Gastroesophageal sphincter (tissue), 4 donors: ENCODE measurements around the gene BMERB1. TPM values are rescaled to one million over a fixed set of nuclear protein-coding genes. Genes with fewer than 3 reads are reported as not detected.
"Not testable (repeated sequence)": the region's sequence is repeated elsewhere in the genome, so short reads cannot be mapped to it uniquely, and the experiment has no call there.

Source experiments
- ATAC-seq: fragments of 150-250 bp; one replicate; pipeline ENCODE4 v1.9.1; 2016; ENCODE audit warnings: mild to moderate bottlenecking, moderate library complexity
- H3K27ac ChIP-seq, 4 donors: fragments of 200-600 bp; sonication (generic) in 3 of 4; 1 replicate in 3 of 4; 2 replicates in 1 of 4; pipeline ENCODE4 v1.5.1; 2016 to 2019
- H3K27me3 ChIP-seq: fragments of 200-600 bp; sonication (generic); one replicate; pipeline ENCODE4 v1.5.1; 2019
- H3K36me3 ChIP-seq, 2 donors: fragments of 200-600 bp; sonication (generic); one replicate each; pipeline ENCODE4 v1.5.1; 2019; ENCODE audit warnings: control low read depth in 1 of 2
- H3K4me1 ChIP-seq, 3 donors: fragments of 200-600 bp; sonication (generic); 1 replicate in 2 of 3; 2 replicates in 1 of 3; pipeline ENCODE4 v1.5.1; 2016 to 2019; ENCODE audit warnings: control low read depth in 2 of 3
- H3K4me3 ChIP-seq, 2 donors: fragments of 200-600 bp; sonication (generic); one replicate each; pipeline ENCODE4 v1.5.1; 2019; ENCODE audit warnings: mild to moderate bottlenecking in 1 of 2, moderate library complexity in 1 of 2
- H3K9me3 ChIP-seq, 3 donors: fragments of 200-600 bp; sonication (generic); one replicate each; pipeline ENCODE4 v1.5.1; 2017 to 2019; ENCODE audit warnings: control low read depth in 2 of 3
- EP300 ChIP-seq: sonication (generic); formaldehyde crosslinking; IDR thresholded peaks from one replicate; pipeline ENCODE4 v1.6.1; 2017; ENCODE audit warnings: antibody characterized with exemption, mild to moderate bottlenecking
- POLR2A ChIP-seq, 2 donors: fragments of 450-650 bp; IDR thresholded peaks; one replicate each; pipeline ENCODE4 v1.6.1; 2017; ENCODE audit warnings: antibody characterized with exemption in 2 of 2, mild to moderate bottlenecking in 2 of 2, moderate library complexity in 1 of 2
- POLR2AphosphoS5 ChIP-seq: sonication (generic); formaldehyde crosslinking; IDR thresholded peaks from one replicate; pipeline ENCODE4 v1.6.1; 2017; ENCODE audit warnings: antibody characterized with exemption
- WGBS, 2 donors: methylation state at CpG; one replicate each; pipeline ENCODE4 v1.1.5; 2018; ENCODE audit warnings: low coverage in 1 of 2; 5-methylcytosine and 5-hydroxymethylcytosine counted together
- total RNA-seq, 4 donors: library from RNA; depleted of rRNA; stranded (reverse); fragments of >200 nt; gene quantifications; one replicate each; pipeline ENCODE4 v1.1.0, GENCODE V29; 2016
- TF ChIP-seq, protein P1 (sequence below), 4 experiments: fragments of 200-600 bp in 2 of 4; fragments of 450-650 bp in 2 of 4; sonication (generic) in 1 of 4; IDR thresholded peaks; one replicate each; pipeline ENCODE4 v1.5.1; 2017 to 2019; ENCODE audit warnings: antibody characterized with exemption in 4 of 4, mild to moderate bottlenecking in 2 of 4, moderate library complexity in 2 of 4

The BMERB1 gene
- total RNA-seq, 4 donors from 2014 or later: 84.5 to 135 (median 101) TPM

DNA sequence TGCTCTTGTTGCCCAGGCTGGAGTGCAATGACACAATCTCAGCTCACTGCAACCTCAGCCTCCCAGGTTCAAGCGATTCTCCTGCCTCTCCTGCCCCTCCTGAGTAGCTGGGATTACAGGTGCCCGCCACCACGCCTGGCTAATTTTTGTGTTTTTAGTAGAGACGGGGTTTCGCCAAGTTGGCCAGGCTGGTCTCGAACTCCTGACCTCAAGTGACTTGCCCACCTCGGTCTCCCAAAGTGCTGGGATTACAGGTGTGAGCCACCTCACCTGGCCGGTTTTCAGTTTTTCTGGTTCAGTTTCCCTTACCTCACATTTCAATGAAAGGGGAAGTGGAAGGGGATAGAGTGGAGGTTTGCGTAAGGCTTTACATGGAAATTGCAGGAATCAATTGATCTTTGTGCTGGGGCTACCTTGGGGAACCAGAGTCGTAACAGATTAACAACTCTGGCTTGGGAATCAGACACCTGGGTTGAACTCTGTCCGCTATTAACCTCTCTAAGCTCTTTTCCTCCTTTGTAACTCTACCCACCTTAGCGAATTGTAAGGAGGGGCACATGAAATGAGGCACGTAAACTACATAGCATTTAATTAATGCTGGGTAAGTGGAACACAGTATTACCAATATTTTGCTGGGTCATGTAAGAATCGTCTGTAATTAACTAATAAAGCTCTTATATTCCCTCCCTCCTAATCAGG lies 35.6 kb upstream of the BMERB1 start:
- H3K27me3 ChIP-seq: no peaks in the 10 kb centered on the region
- H3K4me1 ChIP-seq: peaks cover 0 to 20% (median 0%) of the 10 kb centered on the region in 3 donors
- WGBS, 2 donors: 65 to 82% methylated on average over 5 to 12 of the region's 14 CpGs
- peaks cover 0 to 21% of the 10 kb centered on the region in 2 donors for H3K36me3 ChIP-seq
- H3K9me3 ChIP-seq: no peaks in the 10 kb centered on the region
- no peak for ATAC-seq
- H3K4me3 ChIP-seq: no peak overlapping the region
- TF ChIP-seq POLR2A (IDR thresholded peaks at IDR 0.05) (no peak), POLR2AphosphoS5 (no peak), EP300 (no peak)
- TF ChIP-seq, protein P1, sequence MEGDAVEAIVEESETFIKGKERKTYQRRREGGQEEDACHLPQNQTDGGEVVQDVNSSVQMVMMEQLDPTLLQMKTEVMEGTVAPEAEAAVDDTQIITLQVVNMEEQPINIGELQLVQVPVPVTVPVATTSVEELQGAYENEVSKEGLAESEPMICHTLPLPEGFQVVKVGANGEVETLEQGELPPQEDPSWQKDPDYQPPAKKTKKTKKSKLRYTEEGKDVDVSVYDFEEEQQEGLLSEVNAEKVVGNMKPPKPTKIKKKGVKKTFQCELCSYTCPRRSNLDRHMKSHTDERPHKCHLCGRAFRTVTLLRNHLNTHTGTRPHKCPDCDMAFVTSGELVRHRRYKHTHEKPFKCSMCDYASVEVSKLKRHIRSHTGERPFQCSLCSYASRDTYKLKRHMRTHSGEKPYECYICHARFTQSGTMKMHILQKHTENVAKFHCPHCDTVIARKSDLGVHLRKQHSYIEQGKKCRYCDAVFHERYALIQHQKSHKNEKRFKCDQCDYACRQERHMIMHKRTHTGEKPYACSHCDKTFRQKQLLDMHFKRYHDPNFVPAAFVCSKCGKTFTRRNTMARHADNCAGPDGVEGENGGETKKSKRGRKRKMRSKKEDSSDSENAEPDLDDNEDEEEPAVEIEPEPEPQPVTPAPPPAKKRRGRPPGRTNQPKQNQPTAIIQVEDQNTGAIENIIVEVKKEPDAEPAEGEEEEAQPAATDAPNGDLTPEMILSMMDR (IDR thresholded peaks at IDR 0.05): no peak
- H3K27ac ChIP-seq: no peak overlapping the region

DNA sequence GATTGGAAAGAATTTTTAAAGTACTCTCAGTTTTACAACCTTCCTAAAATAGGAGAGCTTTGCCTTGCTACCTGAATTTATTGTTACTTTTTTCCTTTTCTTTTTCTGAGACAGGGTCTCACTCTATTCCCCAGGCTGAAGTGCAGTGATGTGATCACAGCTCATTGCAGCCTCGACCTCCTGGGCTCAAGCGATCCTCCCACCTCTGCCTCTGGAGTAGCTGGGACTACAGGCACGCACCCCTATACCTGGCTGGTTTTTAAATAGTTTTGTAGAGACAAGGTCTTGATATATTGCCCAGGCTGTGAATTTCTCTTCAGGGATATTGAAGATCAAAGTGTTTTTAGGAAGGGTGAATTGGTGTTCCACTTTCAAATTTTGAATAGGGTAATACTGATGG lies 35.1 kb upstream of the BMERB1 start:
- Histone ChIP-seq H3K27me3 (no peaks in the 10 kb centered on the region), H3K4me3 (no peak overlapping the region), H3K4me1 (peaks cover 0 to 25% (median 0%) of the 10 kb centered on the region in 3 donors), H3K27ac (no peak overlapping the region), H3K36me3 (peaks cover 0 to 25% of the 10 kb centered on the region in 2 donors), H3K9me3 (no peaks in the 10 kb centered on the region)
- ATAC-seq: no peak
- 90% methylated on average over 2 of the region's 3 CpGs; no CpG with 5 or more reads in 1 of the 2 donors for WGBS, 2 donors
- TF ChIP-seq POLR2AphosphoS5 (no peak), POLR2A (IDR thresholded peaks at IDR 0.05) (no peak), EP300 (no peak)
- TF ChIP-seq, protein P1 (IDR thresholded peaks at IDR 0.05): no peak

DNA sequence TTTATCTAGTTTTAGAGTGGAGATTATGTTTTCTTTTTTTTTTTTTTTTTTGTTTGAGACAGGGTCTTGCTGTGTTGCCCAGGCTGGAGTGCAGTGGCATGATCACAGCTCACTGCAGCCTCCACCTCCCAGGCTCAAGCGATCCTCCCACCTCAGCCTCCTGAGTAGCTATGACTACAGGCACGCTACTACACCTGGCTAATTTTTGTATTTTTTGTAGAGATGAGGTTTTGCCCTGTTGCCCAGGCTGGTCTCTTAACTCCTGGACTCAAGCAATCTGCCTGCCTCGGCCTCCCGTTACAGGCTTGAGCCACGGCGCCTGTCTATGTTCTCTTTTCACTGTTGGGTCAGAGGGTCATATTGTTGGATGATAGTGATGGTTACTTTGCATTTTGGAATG lies 34.1 kb upstream of the BMERB1 start:
- not testable (repeated sequence) for H3K9me3 ChIP-seq

DNA sequence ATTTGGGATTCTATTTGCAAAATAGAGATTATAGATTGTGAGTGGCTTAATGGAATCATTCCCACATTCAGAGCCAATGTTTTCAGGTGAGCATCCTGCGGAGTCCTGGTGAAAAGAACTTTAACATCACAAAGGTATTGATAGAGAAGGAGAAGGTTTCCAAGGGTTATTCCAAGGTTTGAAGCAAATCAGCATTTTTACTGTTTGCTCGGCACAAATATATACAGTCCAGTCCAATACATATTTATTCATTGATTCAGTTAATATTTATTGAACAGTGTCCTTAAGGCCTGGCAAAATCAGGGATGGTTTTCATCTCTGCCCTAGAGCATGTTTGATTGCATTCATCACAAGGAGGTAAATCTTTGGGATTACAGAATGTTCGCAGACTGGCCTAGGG lies 32.4 kb upstream of the BMERB1 start:
- Histone ChIP-seq H3K9me3 (no peaks in the 10 kb centered on the region), H3K4me1 (peaks cover 0 to 15% (median 0%) of the 10 kb centered on the region in 3 donors), H3K36me3 (peaks cover 0 to 25% of the 10 kb centered on the region in 2 donors), H3K27me3 (no peaks in the 10 kb centered on the region), H3K27ac (no peak overlapping the region), H3K4me3 (no peak overlapping the region)
- no peak for ATAC-seq
- 98 to 100% methylated on average over 1 to 3 of the region's 3 CpGs for WGBS, 2 donors
- TF ChIP-seq POLR2A (IDR thresholded peaks at IDR 0.05) (no peak), EP300 (no peak), POLR2AphosphoS5 (no peak)
- TF ChIP-seq, protein P1 (IDR thresholded peaks at IDR 0.05): no peak

More for the DNA sequence above, 34.1 kb upstream of the BMERB1 start:
- peaks cover 0 to 30% (median 0%) of the 10 kb centered on the region in 3 donors for H3K4me1 ChIP-seq
- not testable (repeated sequence) for H3K4me3 ChIP-seq, ATAC-seq, H3K27me3 ChIP-seq, H3K27ac ChIP-seq
- whole genome bisulfite sequencing, 2 donors: 90 to 96% methylated on average over 4 to 6 of the region's 6 CpGs
- H3K36me3 ChIP-seq: peaks cover 0 to 25% of the 10 kb centered on the region in 2 donors

DNA sequence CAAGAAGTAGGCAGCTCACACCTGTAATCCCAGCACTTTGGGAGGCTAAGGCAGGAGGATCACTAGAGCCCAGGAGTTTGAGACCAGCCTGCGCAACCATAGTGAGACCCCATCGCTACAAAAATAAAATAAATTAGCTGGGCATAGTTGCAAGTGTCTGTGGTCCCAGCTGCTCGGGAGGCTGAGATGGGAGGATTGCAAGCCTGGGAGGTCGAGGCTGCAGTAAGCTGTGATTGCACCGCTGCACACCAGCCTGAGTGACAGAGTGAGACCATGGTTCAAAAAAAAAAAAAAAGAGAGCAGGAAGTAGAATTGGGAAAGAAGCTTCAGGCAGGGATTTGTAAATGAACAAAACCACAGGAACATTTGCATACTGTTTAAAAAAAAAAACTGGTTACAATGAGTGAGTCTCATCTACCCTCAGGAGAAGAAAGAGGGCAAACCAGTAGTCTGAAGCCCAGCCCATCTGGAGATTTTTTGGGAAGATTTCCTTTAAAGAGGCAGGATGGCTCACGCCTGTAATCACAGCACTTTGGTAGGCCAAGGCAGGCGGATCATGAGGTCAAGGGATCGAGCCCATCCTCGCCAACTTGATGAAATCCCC lies 30.9 kb upstream of the BMERB1 start:
- TF ChIP-seq POLR2A (IDR thresholded peaks at IDR 0.05) (no peak), POLR2AphosphoS5 (no peak), EP300 (no peak)
- TF ChIP-seq, protein P1 (IDR thresholded peaks at IDR 0.05): no peak
- peaks cover 0 to 25% of the 10 kb centered on the region in 2 donors for H3K36me3 ChIP-seq
- H3K27me3 ChIP-seq: no peaks in the 10 kb centered on the region
- WGBS, 2 donors: 89 to 92% methylated on average over 5 to 8 of the region's 9 CpGs
- H3K4me1 ChIP-seq: peaks cover 0 to 15% (median 0%) of the 10 kb centered on the region in 3 donors
- no peaks in the 10 kb centered on the region for H3K9me3 ChIP-seq
- ATAC-seq: no peak
- H3K27ac ChIP-seq: no peak overlapping the region
- no peak overlapping the region for H3K4me3 ChIP-seq

DNA sequence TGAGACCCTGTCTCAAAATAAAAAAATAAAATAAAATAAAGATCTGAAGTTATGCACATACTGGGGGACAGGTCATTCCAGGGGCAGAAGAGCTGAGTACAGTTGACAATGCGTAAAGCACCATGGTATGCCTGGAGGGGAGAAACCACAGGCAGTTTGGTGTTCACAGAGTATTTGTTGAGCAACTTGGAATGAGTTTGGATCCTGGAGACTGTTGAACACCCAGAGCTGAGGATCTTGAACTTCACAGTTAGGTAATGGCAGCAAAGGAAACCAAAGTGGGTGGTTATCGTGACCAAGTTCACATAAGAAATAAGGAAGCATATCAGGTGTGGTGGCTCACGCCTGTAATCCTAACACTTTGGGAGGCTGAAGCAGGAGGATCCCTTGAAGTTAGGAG lies 30.3 kb upstream of the BMERB1 start:
- H3K4me3 ChIP-seq, H3K27me3 ChIP-seq, H3K9me3 ChIP-seq, ATAC-seq: not testable (repeated sequence)
- Histone ChIP-seq H3K27ac (peak overlapping the region in 2 of 4 donors; percentile 8 to 51), H3K4me1 (peaks cover 0 to 15% (median 0%) of the 10 kb centered on the region in 3 donors), H3K36me3 (peaks cover 0 to 25% of the 10 kb centered on the region in 2 donors)
- 91 to 94% methylated on average over 2 to 3 of the region's 3 CpGs for WGBS, 2 donors
